ENCODE results near the gene GRIK4. TPM values are rescaled to one million over a fixed set of nuclear protein-coding genes. Genes with fewer than 3 reads are reported as not detected.

Gene GRIK4
- total RNA-seq, 4 donors from 2014 or later = under 0.01 to 0.69 (median 0.25) TPM

GRCh38 chr11:120651836-120652235, 140.3 kb downstream of the GRIK4 start:
- WGBS, 2 donors (ENCODE audit: low coverage in 1 of 2) = 81 to 82% methylated on average over 4 to 6 of the region's 6 CpGs
- TF ChIP-seq POLR2A (IDR thresholded peaks at IDR 0.05) (no peak), CTCF (IDR thresholded peaks at IDR 0.05) (no peak), EP300 (IDR thresholded peaks at IDR 0.05) (no peak), POLR2AphosphoS5 (IDR thresholded peaks at IDR 0.05) (no peak)
- H3K27me3 ChIP-seq = peaks cover 23% of the 10 kb centered on the region
- H3K9me3 ChIP-seq = no peaks in the 10 kb centered on the region
- no peak overlapping the region for H3K4me3 ChIP-seq
- H3K4me1 ChIP-seq = no peaks in the 10 kb centered on the region
- no peak overlapping the region for H3K27ac ChIP-seq
- no peaks in the 10 kb centered on the region for H3K36me3 ChIP-seq
- ATAC-seq = no peak

GRCh38 chr11:120652705-120653335, 141.3 kb downstream of the GRIK4 start:
- ATAC-seq = no peak

GRCh38 chr11:120655589-120655988, 144.0 kb downstream of the GRIK4 start:
- no peaks in the 10 kb centered on the region for H3K36me3 ChIP-seq
- H3K27me3 ChIP-seq = peaks cover 26% of the 10 kb centered on the region
- WGBS, 2 donors (ENCODE audit: low coverage in 1 of 2) = 85 to 100% methylated on average over 2 to 3 of the region's 5 CpGs
- no peak for ATAC-seq
- H3K4me3 ChIP-seq = no peak overlapping the region
- no peak overlapping the region for H3K27ac ChIP-seq
- H3K4me1 ChIP-seq = no peaks in the 10 kb centered on the region
- no peaks in the 10 kb centered on the region for H3K9me3 ChIP-seq
- TF ChIP-seq POLR2A (IDR thresholded peaks at IDR 0.05) = no peak
- no peak for TF ChIP-seq POLR2AphosphoS5 (IDR thresholded peaks at IDR 0.05)
- TF ChIP-seq EP300 (IDR thresholded peaks at IDR 0.05) = no peak
- TF ChIP-seq CTCF (IDR thresholded peaks at IDR 0.05) = no peak

More at GRCh38 chr11:120652705-120653335, 141.3 kb downstream of the GRIK4 start:
- no peaks in the 10 kb centered on the region for H3K36me3 ChIP-seq
- H3K27ac ChIP-seq = no peak overlapping the region
- H3K4me3 ChIP-seq = no peak overlapping the region
- TF ChIP-seq CTCF (IDR thresholded peaks at IDR 0.05) (no peak), POLR2A (IDR thresholded peaks at IDR 0.05) (no peak), EP300 (IDR thresholded peaks at IDR 0.05) (no peak), POLR2AphosphoS5 (IDR thresholded peaks at IDR 0.05) (no peak)
- H3K9me3 ChIP-seq = no peaks in the 10 kb centered on the region
- H3K4me1 ChIP-seq = no peaks in the 10 kb centered on the region
- peaks cover 23% of the 10 kb centered on the region for H3K27me3 ChIP-seq
- 80% methylated on average over 1 of the region's 3 CpGs for WGBS, 2 donors (ENCODE audit: low coverage in 1 of 2)

GRCh38 chr11:120657306-120658070, 145.9 kb downstream of the GRIK4 start:
- 77 to 84% methylated on average over 3 to 5 of the region's 6 CpGs for WGBS, 2 donors (ENCODE audit: low coverage in 1 of 2)
- TF ChIP-seq EP300 (IDR thresholded peaks at IDR 0.05) = no peak
- no peak for TF ChIP-seq POLR2A (IDR thresholded peaks at IDR 0.05)
- TF ChIP-seq POLR2AphosphoS5 (IDR thresholded peaks at IDR 0.05) = no peak
- no peak for TF ChIP-seq CTCF (IDR thresholded peaks at IDR 0.05)
- H3K27me3 ChIP-seq = peaks cover 36% of the 10 kb centered on the region
- no peak overlapping the region for H3K4me3 ChIP-seq
- no peak overlapping the region for H3K27ac ChIP-seq
- H3K4me1 ChIP-seq = no peaks in the 10 kb centered on the region
- ATAC-seq = no peak
- no peaks in the 10 kb centered on the region for H3K9me3 ChIP-seq
- no peaks in the 10 kb centered on the region for H3K36me3 ChIP-seq

GRCh38 chr11:120658071-120658423, 146.5 kb downstream of the GRIK4 start:
- Histone ChIP-seq H3K27ac (no peak overlapping the region), H3K36me3 (no peaks in the 10 kb centered on the region), H3K27me3 (peaks cover 34% of the 10 kb centered on the region), H3K4me3 (no peak overlapping the region), H3K9me3 (no peaks in the 10 kb centered on the region), H3K4me1 (no peaks in the 10 kb centered on the region)
- WGBS, 2 donors (ENCODE audit: low coverage in 1 of 2) = 66 to 71% methylated on average over 3 of the region's 3 CpGs
- TF ChIP-seq EP300 (IDR thresholded peaks at IDR 0.05) = no peak
- no peak for TF ChIP-seq CTCF (IDR thresholded peaks at IDR 0.05)
- no peak for TF ChIP-seq POLR2A (IDR thresholded peaks at IDR 0.05)
- no peak for TF ChIP-seq POLR2AphosphoS5 (IDR thresholded peaks at IDR 0.05)
- ATAC-seq = no peak
